ENCODE measurements around the gene MYLK.

DNA sequence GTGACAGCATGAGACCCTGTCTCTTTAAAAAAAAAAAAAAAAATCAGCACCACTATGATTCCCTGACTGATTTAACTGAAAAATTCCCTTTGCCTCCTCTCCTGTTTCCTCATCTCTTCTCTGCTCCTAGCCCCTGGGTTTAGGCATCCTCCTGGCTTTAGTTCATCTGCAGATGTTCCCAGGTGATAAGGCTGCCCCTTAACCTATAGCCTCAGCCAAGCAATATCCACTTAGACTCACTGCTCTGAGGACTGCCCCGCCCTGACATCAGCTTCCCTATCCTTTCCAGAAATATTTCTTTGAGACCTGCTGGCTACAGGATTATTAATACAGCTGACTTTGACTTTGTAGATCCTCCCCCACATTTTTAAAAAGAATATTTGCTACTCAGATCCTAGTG is 259.8 kb downstream of the MYLK start:
- TF ChIP-seq, protein P1, sequence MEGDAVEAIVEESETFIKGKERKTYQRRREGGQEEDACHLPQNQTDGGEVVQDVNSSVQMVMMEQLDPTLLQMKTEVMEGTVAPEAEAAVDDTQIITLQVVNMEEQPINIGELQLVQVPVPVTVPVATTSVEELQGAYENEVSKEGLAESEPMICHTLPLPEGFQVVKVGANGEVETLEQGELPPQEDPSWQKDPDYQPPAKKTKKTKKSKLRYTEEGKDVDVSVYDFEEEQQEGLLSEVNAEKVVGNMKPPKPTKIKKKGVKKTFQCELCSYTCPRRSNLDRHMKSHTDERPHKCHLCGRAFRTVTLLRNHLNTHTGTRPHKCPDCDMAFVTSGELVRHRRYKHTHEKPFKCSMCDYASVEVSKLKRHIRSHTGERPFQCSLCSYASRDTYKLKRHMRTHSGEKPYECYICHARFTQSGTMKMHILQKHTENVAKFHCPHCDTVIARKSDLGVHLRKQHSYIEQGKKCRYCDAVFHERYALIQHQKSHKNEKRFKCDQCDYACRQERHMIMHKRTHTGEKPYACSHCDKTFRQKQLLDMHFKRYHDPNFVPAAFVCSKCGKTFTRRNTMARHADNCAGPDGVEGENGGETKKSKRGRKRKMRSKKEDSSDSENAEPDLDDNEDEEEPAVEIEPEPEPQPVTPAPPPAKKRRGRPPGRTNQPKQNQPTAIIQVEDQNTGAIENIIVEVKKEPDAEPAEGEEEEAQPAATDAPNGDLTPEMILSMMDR (IDR thresholded peaks at IDR 0.05; ENCODE audit: low read length): no peak
- no peak for TF ChIP-seq EZH2 (IDR thresholded peaks at IDR 0.05; ENCODE audit: borderline replicate concordance, low read length)

Data from OCI-LY1 (cell line).